Activated CD4-positive, alpha-beta T cell treated with anti-CD3 and anti-CD28 coated beads, Interleukin-2, amount 10 ng/mL, durations not matched to agents 7 days and 5 days (primary cell): ENCODE results near the gene CCDC47. TPM values are rescaled to one million over a fixed set of nuclear protein-coding genes. Genes with fewer than 3 reads are reported as not detected.

Source experiments
- CTCF ChIA-PET: fragments of 350-600 bp; sonication (Branson Sonifier 250); formaldehyde crosslinking; loops from one replicate; lab custom pipeline; 2021; ENCODE audit warnings: antibody characterized with exemption; lab: Charles Lee
- POLR2A ChIA-PET: fragments of 350-600 bp; sonication (Branson Sonifier 250); formaldehyde crosslinking; loops from one replicate; lab custom pipeline; 2021; ENCODE audit warnings: antibody characterized with exemption; lab: Charles Lee
- DNase-seq: peaks from one replicate; pipeline ENCODE4 v3.0.0-alpha.2; 2020
- H3K27ac Mint-ChIP-seq: one replicate; pipeline ENCODE4 v1.8.0; 2021; ENCODE audit warnings: mild to moderate bottlenecking, moderate library complexity, mixed read lengths
- H3K27me3 Mint-ChIP-seq: one replicate; pipeline ENCODE4 v1.8.0; 2021; ENCODE audit warnings: mixed read lengths
- H3K36me3 Mint-ChIP-seq: one replicate; pipeline ENCODE4 v1.8.0; 2021; ENCODE audit warnings: low read depth, mixed read lengths
- H3K4me1 Mint-ChIP-seq: one replicate; pipeline ENCODE4 v1.8.0; 2021; ENCODE audit warnings: mixed read lengths
- H3K4me3 Mint-ChIP-seq: one replicate; pipeline ENCODE4 v1.8.0; 2021; ENCODE audit warnings: mild to moderate bottlenecking, moderate library complexity, mixed read lengths
- H3K9me3 Mint-ChIP-seq: one replicate; pipeline ENCODE4 v1.8.0; 2021; ENCODE audit warnings: mixed read lengths
- total RNA-seq, 2 experiments: library from RNA; stranded (reverse); gene quantifications; one replicate each; pipeline ENCODE4 v1.2.3, GENCODE V29; 2021

CCDC47 gene
- total RNA-seq, 2 experiments from 2014 or later = 59.2 to 65.4 TPM

GRCh38 chr17:63775420-63775819, 2.0 kb upstream of the CCDC47 start:
- ChIA-PET CTCF (interaction anchor here (0.6 to 2.4 kb wide), 12 partner anchors 8 to 350 kb away, joined by 3 to 10 read pairs (median 4); no protein-coding TSS in a partner anchor), POLR2A (no interaction called here)
- H3K36me3 Mint-ChIP-seq = peaks cover 46% of the 10 kb centered on the region
- H3K4me1 Mint-ChIP-seq = peaks cover 57% of the 10 kb centered on the region
- peak overlapping the region; percentile 90 for H3K4me3 Mint-ChIP-seq
- no peaks in the 10 kb centered on the region for H3K9me3 Mint-ChIP-seq
- DNase-seq = no peak
- H3K27ac Mint-ChIP-seq = peak overlapping the region; percentile 99
- H3K27me3 Mint-ChIP-seq = no peaks in the 10 kb centered on the region

GRCh38 chr17:63774969-63775265, 1.5 kb upstream of the CCDC47 start:
- CTCF ChIA-PET = interaction anchor here (0.6 to 2.4 kb wide), 11 partner anchors 8 to 349 kb away, joined by 3 to 10 read pairs (median 4); no protein-coding TSS in a partner anchor
- H3K27ac Mint-ChIP-seq = peak overlapping the region; percentile 99
- H3K27me3 Mint-ChIP-seq = no peaks in the 10 kb centered on the region
- H3K4me3 Mint-ChIP-seq = peak overlapping the region; percentile 90
- H3K36me3 Mint-ChIP-seq = peaks cover 46% of the 10 kb centered on the region
- POLR2A ChIA-PET = no interaction called here
- DNase-seq = peak; percentile 15
- no peaks in the 10 kb centered on the region for H3K9me3 Mint-ChIP-seq
- H3K4me1 Mint-ChIP-seq = peaks cover 58% of the 10 kb centered on the region

- ChIA-PET POLR2A (interaction anchor here (0.7 to 1.5 kb wide), 5 partner anchors 9 to 77 kb away, joined by 3 to 10 read pairs (median 4); partner anchors contain the start of gene STRADA), CTCF (interaction anchor here (0.7 to 2.4 kb wide), 16 partner anchors 8 to 349 kb away, joined by 3 to 10 read pairs (median 4); partner anchors contain the start of gene STRADA)
- Mint-ChIP-seq H3K4me1 (peaks cover 56% of the 10 kb centered on the region), H3K4me3 (peak within 1 kb of the TSS; percentile 90), H3K9me3 (no peaks in the 10 kb centered on the region), H3K27ac (peak within 1 kb of the TSS; percentile 99), H3K27me3 (no peaks in the 10 kb centered on the region), H3K36me3 (peaks cover 41% of the 10 kb centered on the region)
- DNase-seq = peak; percentile 35
These were observed 958 bp upstream of the CCDC47 start, which contains the start of gene DDX42 for GRCh38 chr17:63774141-63774968. Gene DDX42 (plus strand): TSS chr17:63774170. CDS start chr17:63787050, 12,880 bp downstream.

- Mint-ChIP-seq H3K4me1 (peaks cover 51% of the 10 kb centered on the region), H3K9me3 (no peaks in the 10 kb centered on the region), H3K36me3 (peaks cover 35% of the 10 kb centered on the region), H3K27ac (peak overlapping the region; percentile 99), H3K27me3 (no peaks in the 10 kb centered on the region), H3K4me3 (peak overlapping the region; percentile 90)
- DNase-seq = peak; percentile 9
- ChIA-PET CTCF (interaction anchor here (0.8 to 2.4 kb wide), 9 partner anchors 8 to 348 kb away, joined by 3 to 8 read pairs (median 3); partner anchors contain the start of gene FTSJ3), POLR2A (interaction anchor here (1.5 kb wide), 1 partner anchor 31 kb away, joined by 10 read pairs; the partner anchor contains the start of gene STRADA)
These were observed 561 bp downstream of the CCDC47 start for GRCh38 chr17:63772801-63773271.

GRCh38 chr17:63768433-63768832, 5.0 kb downstream of the CCDC47 start:
- POLR2A ChIA-PET = no interaction called here
- CTCF ChIA-PET = interaction anchor here (0.9 to 1.2 kb wide), 4 partner anchors 18 to 67 kb away, joined by 3 to 4 read pairs (median 3); no protein-coding TSS in a partner anchor
- peaks cover 45% of the 10 kb centered on the region for H3K36me3 Mint-ChIP-seq
- DNase-seq = no peak
- no peak overlapping the region for H3K4me3 Mint-ChIP-seq
- no peaks in the 10 kb centered on the region for H3K9me3 Mint-ChIP-seq
- H3K4me1 Mint-ChIP-seq = peaks cover 47% of the 10 kb centered on the region
- H3K27me3 Mint-ChIP-seq = no peaks in the 10 kb centered on the region
- no peak overlapping the region for H3K27ac Mint-ChIP-seq

- Mint-ChIP-seq H3K4me1 (peaks cover 47% of the 10 kb centered on the region), H3K4me3 (no peak overlapping the region), H3K36me3 (peaks cover 50% of the 10 kb centered on the region), H3K9me3 (no peaks in the 10 kb centered on the region), H3K27ac (no peak overlapping the region), H3K27me3 (no peaks in the 10 kb centered on the region)
- ChIA-PET CTCF (interaction anchor here (1.2 kb wide), 2 partner anchors 10 to 82 kb away, joined by 4 to 5 read pairs; no protein-coding TSS in a partner anchor), POLR2A (no interaction called here)
- DNase-seq = no peak
These were observed 6.6 kb downstream of the CCDC47 start for GRCh38 chr17:63766754-63767153.

- Mint-ChIP-seq H3K4me1 (peaks cover 39% of the 10 kb centered on the region), H3K27ac (no peak overlapping the region), H3K27me3 (no peaks in the 10 kb centered on the region), H3K36me3 (peaks cover 51% of the 10 kb centered on the region), H3K4me3 (no peak overlapping the region), H3K9me3 (no peaks in the 10 kb centered on the region)
- ChIA-PET CTCF (interaction anchor here (1.3 to 1.8 kb wide), 3 partner anchors 9 to 15 kb away, joined by 4 to 10 read pairs (median 7); partner anchors contain the start of gene CCDC47), POLR2A (interaction anchor here (1.0 kb wide), 1 partner anchor 9 kb away, joined by 4 read pairs; the partner anchor contains the start of genes CCDC47 and DDX42)
- no peak for DNase-seq
These were observed 8.7 kb downstream of the CCDC47 start for GRCh38 chr17:63764716-63765115.

GRCh38 chr17:63762161-63763078, 11.0 kb downstream of the CCDC47 start:
- no peaks in the 10 kb centered on the region for H3K27me3 Mint-ChIP-seq
- H3K36me3 Mint-ChIP-seq = peaks cover 59% of the 10 kb centered on the region
- H3K27ac Mint-ChIP-seq = no peak overlapping the region
- ChIA-PET CTCF (interaction anchor here (0.6 to 2.6 kb wide), 8 partner anchors 12 to 189 kb away, joined by 3 to 10 read pairs (median 3); partner anchors contain the start of gene DDX42), POLR2A (no interaction called here)
- DNase-seq = no peak
- peaks cover 30% of the 10 kb centered on the region for H3K4me1 Mint-ChIP-seq
- no peaks in the 10 kb centered on the region for H3K9me3 Mint-ChIP-seq
- H3K4me3 Mint-ChIP-seq = no peak overlapping the region

GRCh38 chr17:63760771-63761539, 12.4 kb downstream of the CCDC47 start:
- Mint-ChIP-seq H3K36me3 (peaks cover 62% of the 10 kb centered on the region), H3K4me1 (peaks cover 18% of the 10 kb centered on the region), H3K4me3 (no peak overlapping the region), H3K9me3 (no peaks in the 10 kb centered on the region), H3K27ac (peak overlapping the region; percentile 0), H3K27me3 (no peaks in the 10 kb centered on the region)
- ChIA-PET CTCF (interaction anchor here (0.6 to 2.6 kb wide), 4 partner anchors 9 to 20 kb away, joined by 3 to 10 read pairs (median 5); partner anchors contain the start of gene DDX42), POLR2A (no interaction called here)
- DNase-seq = no peak

- H3K4me1 Mint-ChIP-seq = peaks cover 13% of the 10 kb centered on the region
- POLR2A ChIA-PET = no interaction called here
- no peaks in the 10 kb centered on the region for H3K27me3 Mint-ChIP-seq
- no peaks in the 10 kb centered on the region for H3K9me3 Mint-ChIP-seq
- no peak for DNase-seq
- no peak overlapping the region for H3K27ac Mint-ChIP-seq
- peaks cover 57% of the 10 kb centered on the region for H3K36me3 Mint-ChIP-seq
- H3K4me3 Mint-ChIP-seq = no peak overlapping the region
- CTCF ChIA-PET = no interaction called here
These were observed 15.0 kb downstream of the CCDC47 start for GRCh38 chr17:63758428-63758827.

- H3K27me3 Mint-ChIP-seq = no peaks in the 10 kb centered on the region
- DNase-seq = no peak
- H3K27ac Mint-ChIP-seq = no peak overlapping the region
- POLR2A ChIA-PET = no interaction called here
- peaks cover 49% of the 10 kb centered on the region for H3K36me3 Mint-ChIP-seq
- H3K4me1 Mint-ChIP-seq = peaks cover 17% of the 10 kb centered on the region
- H3K9me3 Mint-ChIP-seq = no peaks in the 10 kb centered on the region
- no peak overlapping the region for H3K4me3 Mint-ChIP-seq
- CTCF ChIA-PET = interaction anchor here (1.3 kb wide), 1 partner anchor 56 kb away, joined by 3 read pairs; no protein-coding TSS in a partner anchor
These were observed 19.4 kb downstream of the CCDC47 start for GRCh38 chr17:63754046-63754445.
